H1 (cell line): ENCODE measurements around the gene DENND1A. TPM values are rescaled to one million over a fixed set of nuclear protein-coding genes. Genes with fewer than 3 reads are reported as not detected.

ENCODE experiments used
- BACH1 ChIP-seq: IDR thresholded peaks from 2 replicates; pipeline ENCODE4 v1.6.1; 2012; ENCODE audit warnings: low read length, improper control_type of control experiment
- FOSL1 ChIP-seq: IDR thresholded peaks from 2 replicates; pipeline ENCODE4 v1.6.1; 2011; ENCODE audit warnings: mild to moderate bottlenecking, low read depth, low read length, moderate library complexity; ENCODE audit not compliant: insufficient read depth
- KDM1A ChIP-seq: fragments of 200-600, 300-600 bp; sonication (generic); IDR thresholded peaks from 2 replicates; pipeline ENCODE4 v1.7.1; 2016; ENCODE audit warnings: mild to moderate bottlenecking, low read length, borderline replicate concordance
- RBBP5 ChIP-seq: IDR thresholded peaks from 2 replicates; pipeline ENCODE4 v1.7.1; 2012; ENCODE audit warnings: low read depth, mild to moderate bottlenecking, inconsistent platforms, low read length, moderate library complexity, borderline replicate concordance
- SIN3A ChIP-seq, 2 experiments: IDR thresholded peaks in 1 of 2; conservative IDR thresholded peaks in 1 of 2; 2 replicates each; pipeline ENCODE4 v1.6.1; 2011 to 2012; ENCODE audit warnings: low read length in 2 of 2, improper control_type of control experiment in 1 of 2, low read depth in 1 of 2, mild to moderate bottlenecking in 1 of 2
- SIX5 ChIP-seq: IDR thresholded peaks from 2 replicates; pipeline ENCODE4 v1.6.1; 2011; ENCODE audit warnings: mild to moderate bottlenecking, low read depth, low read length
- SP1 ChIP-seq: IDR thresholded peaks from 2 replicates; pipeline ENCODE4 v1.6.1; 2011; ENCODE audit warnings: low read depth, low read length
- TCF12 ChIP-seq: IDR thresholded peaks from 2 replicates; pipeline ENCODE4 v1.6.1; 2011; ENCODE audit warnings: low read depth, mild to moderate bottlenecking, low read length
- USF2 ChIP-seq: IDR thresholded peaks from 2 replicates; pipeline ENCODE4 v1.6.1; 2011; ENCODE audit warnings: low read length, improper control_type of control experiment
- polyA plus RNA-seq, 7 experiments: library from polyadenylated mRNA; depleted of rRNA in 3 of 7; stranded (reverse) in 5 of 7; unstranded in 2 of 7; fragments of >200 nt in 5 of 7; fragments of 200-250 nt in 2 of 7; gene quantifications; 1 replicate in 5 of 7; 2 replicates in 1 of 7; 4 replicates in 1 of 7; pipeline versions ENCODE4 v1.2.1 to v1.2.3, GENCODE V29; 2011 to 2013; ENCODE audit warnings: missing spikeins in 2 of 7, mixed read lengths in 2 of 7
- total RNA-seq: library from RNA; stranded (reverse); fragmentation: NEBNext Ultra II Directional; extraction: Animal tissue kit (Norgen Biotek cat#: 25700); gene quantifications from 2 replicates; pipeline ENCODE4 v1.2.1, GENCODE V29; 2021

The DENND1A gene
- total and polyA plus RNA-seq, 2 of the 8 experiments (the other 6 are each of a cell fraction or from before 2014, with no cell fraction given), result 24.1 to 26.4 TPM

DNA sequence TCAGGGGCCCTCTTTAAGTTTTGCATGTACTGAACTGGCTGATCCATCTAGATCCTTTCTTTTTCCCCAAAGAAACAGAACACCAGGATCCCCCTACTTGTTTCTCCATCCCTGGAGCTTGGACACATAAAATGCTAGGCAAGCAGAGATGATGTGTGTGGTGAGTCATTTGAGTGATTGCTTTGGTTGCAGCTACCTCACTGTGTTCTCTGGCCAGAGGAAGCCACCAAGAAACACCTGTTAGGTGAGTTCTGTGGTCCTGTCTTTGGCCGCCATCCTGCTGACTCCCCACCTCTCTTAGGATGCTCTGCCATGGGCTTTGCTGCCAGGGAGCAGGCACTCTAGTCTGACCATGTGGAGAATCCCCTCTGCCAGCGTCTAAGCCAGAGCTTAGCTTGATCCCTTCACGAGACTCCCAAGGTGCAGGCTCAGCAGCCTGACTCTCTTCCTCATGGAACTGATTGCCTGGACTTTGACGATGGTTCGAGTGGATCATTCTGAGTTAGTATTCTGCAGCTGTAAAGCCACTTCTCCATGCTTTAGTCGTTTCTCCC is 27.3 kb upstream of the DENND1A start (continued):
- TF ChIP-seq SIN3A (conservative IDR thresholded peaks at IDR 0.05 in 1 of 2, IDR thresholded peaks at IDR 0.05 in 1 of 2; ENCODE audit: low read depth in 1 of 2, low read length in 2 of 2), result no peak
- no peak for TF ChIP-seq SP1
- TF ChIP-seq TCF12, result no peak
- no peak for TF ChIP-seq RBBP5
- no peak for TF ChIP-seq KDM1A
- TF ChIP-seq USF2, result no peak
- no peak for TF ChIP-seq BACH1
- TF ChIP-seq SIX5, result no peak
- no peak for TF ChIP-seq FOSL1
